ENCODE results near the gene EPHA10.
A peak's percentile ranks its signal among the peaks of the same experiment; 100 is the strongest.

Gene EPHA10

GRCh38 chr1:37807555-37808368 is 42.8 kb upstream of the EPHA10 start, which contains the start of the genes C1orf122 and YRDC:
Gene C1orf122, plus strand, starts transcription at chr1:37807790. Its CDS starts 615 bp downstream, at chr1:37808405.
Gene YRDC, minus strand, starts transcription at chr1:37808208. Its CDS starts 28 bp downstream, at chr1:37808180.
- peak within 1 kb of the TSS; percentile 63 for H3K4me2 ChIP-seq (ENCODE audit: low read length)
- no peak within 1 kb of the TSS for H3K27ac ChIP-seq (ENCODE audit: low read depth, low read length, poor library complexity, severe bottlenecking)
- H4K20me1 ChIP-seq (ENCODE audit: insufficient read depth, low read length): no peaks in the 10 kb centered on the region
- no peaks in the 10 kb centered on the region for H3K9me3 ChIP-seq (ENCODE audit: low read length)
- H3K4me3 ChIP-seq (ENCODE audit: low read depth, low read length, poor library complexity, severe bottlenecking): peak within 1 kb of the TSS; percentile 69
- TF ChIP-seq EZH2 (IDR thresholded peaks at IDR 0.05; ENCODE audit: borderline replicate concordance, low read length) (no peak), CTCF (IDR thresholded peaks at IDR 0.05; ENCODE audit: low read length) (no peak)
- peak within 1 kb of the TSS; percentile 67 for H3K9ac ChIP-seq (ENCODE audit: low read length)
- peaks cover 42% of the 10 kb centered on the region for H3K36me3 ChIP-seq (ENCODE audit: insufficient read depth, low read length)
- H3K4me1 ChIP-seq (ENCODE audit: insufficient read depth, low read length, severe bottlenecking): peaks cover 18% of the 10 kb centered on the region
- H3K9me2 ChIP-seq (ENCODE audit: low read depth, low read length): no peaks in the 10 kb centered on the region
- no peaks in the 10 kb centered on the region for H3F3A ChIP-seq (ENCODE audit: insufficient read depth, low read length)
- H3K79me2 ChIP-seq (ENCODE audit: insufficient read depth, low read length): peaks cover 9% of the 10 kb centered on the region
- no peak within 1 kb of the TSS for H2AFZ ChIP-seq (ENCODE audit: low read length)
- H3K27me3 ChIP-seq (ENCODE audit: insufficient read depth, low read length): no peaks in the 10 kb centered on the region

- no peaks in the 10 kb centered on the region for H3K9me3 ChIP-seq (ENCODE audit: low read length)
- peaks cover 18% of the 10 kb centered on the region for H3K4me1 ChIP-seq (ENCODE audit: insufficient read depth, low read length, severe bottlenecking)
- no peak overlapping the region for H2AFZ ChIP-seq (ENCODE audit: low read length)
- H4K20me1 ChIP-seq (ENCODE audit: insufficient read depth, low read length): no peaks in the 10 kb centered on the region
- no peaks in the 10 kb centered on the region for H3F3A ChIP-seq (ENCODE audit: insufficient read depth, low read length)
- no peak overlapping the region for H3K27ac ChIP-seq (ENCODE audit: low read depth, low read length, poor library complexity, severe bottlenecking)
- H3K4me2 ChIP-seq (ENCODE audit: low read length): peak overlapping the region; percentile 63
- H3K27me3 ChIP-seq (ENCODE audit: insufficient read depth, low read length): no peaks in the 10 kb centered on the region
- peak overlapping the region; percentile 67 for H3K9ac ChIP-seq (ENCODE audit: low read length)
- TF ChIP-seq CTCF (IDR thresholded peaks at IDR 0.05; ENCODE audit: low read length): no peak
- no peak for TF ChIP-seq EZH2 (IDR thresholded peaks at IDR 0.05; ENCODE audit: borderline replicate concordance, low read length)
- peak overlapping the region; percentile 69 for H3K4me3 ChIP-seq (ENCODE audit: low read depth, low read length, poor library complexity, severe bottlenecking)
- H3K9me2 ChIP-seq (ENCODE audit: low read depth, low read length): no peaks in the 10 kb centered on the region
- peaks cover 48% of the 10 kb centered on the region for H3K36me3 ChIP-seq (ENCODE audit: insufficient read depth, low read length)
- peaks cover 9% of the 10 kb centered on the region for H3K79me2 ChIP-seq (ENCODE audit: insufficient read depth, low read length)
Measured at GRCh38 chr1:37807220-37807554, 42.3 kb upstream of the EPHA10 start.

GRCh38 chr1:37802439-37802838 is 37.5 kb upstream of the EPHA10 start:
- no peaks in the 10 kb centered on the region for H3K27me3 ChIP-seq (ENCODE audit: insufficient read depth, low read length)
- no peaks in the 10 kb centered on the region for H3F3A ChIP-seq (ENCODE audit: insufficient read depth, low read length)
- H3K4me3 ChIP-seq (ENCODE audit: low read depth, low read length, poor library complexity, severe bottlenecking): no peak overlapping the region
- H2AFZ ChIP-seq (ENCODE audit: low read length): no peak overlapping the region
- peaks cover 9% of the 10 kb centered on the region for H3K4me1 ChIP-seq (ENCODE audit: insufficient read depth, low read length, severe bottlenecking)
- H3K4me2 ChIP-seq (ENCODE audit: low read length): no peak overlapping the region
- no peaks in the 10 kb centered on the region for H3K9me3 ChIP-seq (ENCODE audit: low read length)
- TF ChIP-seq EZH2 (IDR thresholded peaks at IDR 0.05; ENCODE audit: borderline replicate concordance, low read length) (no peak), CTCF (IDR thresholded peaks at IDR 0.05; ENCODE audit: low read length) (no peak)
- no peaks in the 10 kb centered on the region for H3K9me2 ChIP-seq (ENCODE audit: low read depth, low read length)
- H4K20me1 ChIP-seq (ENCODE audit: insufficient read depth, low read length): no peaks in the 10 kb centered on the region
- H3K9ac ChIP-seq (ENCODE audit: low read length): no peak overlapping the region
- H3K27ac ChIP-seq (ENCODE audit: low read depth, low read length, poor library complexity, severe bottlenecking): no peak overlapping the region
- peaks cover 76% of the 10 kb centered on the region for H3K36me3 ChIP-seq (ENCODE audit: insufficient read depth, low read length)
- H3K79me2 ChIP-seq (ENCODE audit: insufficient read depth, low read length): peaks cover 7% of the 10 kb centered on the region
